GM12873 (cell line): ENCODE data around the gene SORCS2.

ENCODE experiments used
- TF ChIP-seq, protein P1 (sequence below): IDR thresholded peaks from 2 replicates; pipeline ENCODE4 v1.5.1; 2012; ENCODE audit warnings: low read depth, mild to moderate bottlenecking, moderate library complexity, low read length, control low read depth; ENCODE audit not compliant: insufficient read depth; ENCODE audit errors: missing control alignments

Gene SORCS2

GRCh38 chr4:7608046-7608445, 415.7 kb downstream of the SORCS2 start:
- TF ChIP-seq, protein P1, sequence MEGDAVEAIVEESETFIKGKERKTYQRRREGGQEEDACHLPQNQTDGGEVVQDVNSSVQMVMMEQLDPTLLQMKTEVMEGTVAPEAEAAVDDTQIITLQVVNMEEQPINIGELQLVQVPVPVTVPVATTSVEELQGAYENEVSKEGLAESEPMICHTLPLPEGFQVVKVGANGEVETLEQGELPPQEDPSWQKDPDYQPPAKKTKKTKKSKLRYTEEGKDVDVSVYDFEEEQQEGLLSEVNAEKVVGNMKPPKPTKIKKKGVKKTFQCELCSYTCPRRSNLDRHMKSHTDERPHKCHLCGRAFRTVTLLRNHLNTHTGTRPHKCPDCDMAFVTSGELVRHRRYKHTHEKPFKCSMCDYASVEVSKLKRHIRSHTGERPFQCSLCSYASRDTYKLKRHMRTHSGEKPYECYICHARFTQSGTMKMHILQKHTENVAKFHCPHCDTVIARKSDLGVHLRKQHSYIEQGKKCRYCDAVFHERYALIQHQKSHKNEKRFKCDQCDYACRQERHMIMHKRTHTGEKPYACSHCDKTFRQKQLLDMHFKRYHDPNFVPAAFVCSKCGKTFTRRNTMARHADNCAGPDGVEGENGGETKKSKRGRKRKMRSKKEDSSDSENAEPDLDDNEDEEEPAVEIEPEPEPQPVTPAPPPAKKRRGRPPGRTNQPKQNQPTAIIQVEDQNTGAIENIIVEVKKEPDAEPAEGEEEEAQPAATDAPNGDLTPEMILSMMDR = no peak

DNA sequence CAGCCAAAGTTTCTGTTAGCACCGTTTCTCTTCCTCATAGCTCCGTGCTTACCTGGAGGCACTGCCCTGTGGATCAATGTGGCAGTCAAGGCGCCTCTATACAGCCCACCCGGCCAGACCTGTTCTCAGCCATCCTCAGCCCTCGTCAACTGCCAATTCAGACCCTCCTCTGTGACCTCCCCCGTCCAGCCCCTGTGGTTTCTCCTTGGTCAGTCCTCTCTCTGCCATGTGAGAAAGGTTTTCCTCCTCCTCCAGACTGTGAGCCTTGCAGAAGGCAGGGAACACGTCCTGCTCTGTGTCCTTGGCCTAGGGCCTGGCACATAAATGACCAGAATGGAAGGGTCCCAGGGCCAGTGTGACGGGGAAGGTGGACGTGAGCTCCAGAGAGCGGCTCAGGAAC, 417.0 kb downstream of the SORCS2 start:
- TF ChIP-seq, protein P1 = no peak

- TF ChIP-seq, protein P1 = no peak
Measured at GRCh38 chr4:7610022-7610670, 417.8 kb downstream of the SORCS2 start.

- TF ChIP-seq, protein P1 = no peak
Measured at GRCh38 chr4:7610841-7611240, 418.5 kb downstream of the SORCS2 start.

- TF ChIP-seq, protein P1 = no peak
Measured at GRCh38 chr4:7612311-7612897, 420.1 kb downstream of the SORCS2 start.

- TF ChIP-seq, protein P1 = no peak
Measured at GRCh38 chr4:7614350-7614949, 422.1 kb downstream of the SORCS2 start.

DNA sequence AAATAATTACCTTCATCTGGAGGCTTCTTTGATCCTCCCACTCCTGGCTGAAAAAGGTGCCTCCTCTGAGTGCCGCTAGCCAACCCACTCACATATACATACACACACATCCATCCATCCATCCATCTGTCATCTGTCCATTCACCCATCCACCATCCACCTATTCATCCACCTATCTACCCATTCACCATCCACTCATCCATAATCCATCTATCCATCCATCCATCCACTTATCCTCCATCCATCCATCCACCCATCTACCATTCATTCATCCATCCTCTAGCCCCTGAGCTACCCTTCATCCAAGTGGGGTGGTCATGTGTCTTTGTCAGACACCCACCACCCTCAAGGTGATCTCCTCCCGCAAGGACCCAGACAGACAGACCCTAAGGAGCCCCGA, 423.9 kb downstream of the SORCS2 start:
- TF ChIP-seq, protein P1 = no peak
